IMR-90 (cell line): ENCODE measurements around the gene RHOT2. TPM values are rescaled to one million over a fixed set of nuclear protein-coding genes. Genes with fewer than 3 reads are reported as not detected.
A peak's percentile ranks its signal among the peaks of the same experiment; 100 is the strongest.

Experiments
- ATAC-seq: fragments of 200-7000 bp; cut with Tn5 transposase; 2 replicates; pipeline ENCODE4 v1.9.1; 2020; ENCODE audit warnings: low read depth, mild to moderate bottlenecking, moderate library complexity
- BruUV-seq: library from RNA; stranded (reverse); fragments of 400-500 nt; replicated peaks from 2 replicates; lab custom pipeline; 2021; lab: Mats Ljungman, UMichigan
- CTCF ChIA-PET: fragments of 300-600 bp; formaldehyde crosslinking; extraction: SDS; loops from one replicate; lab custom pipeline; 2021; ENCODE audit warnings: antibody characterized with exemption; lab: Yijun Ruan, JAX
- POLR2A ChIA-PET: fragments of 300-600 bp; sonication (Branson Sonifier 250); formaldehyde crosslinking; loops from one replicate; lab custom pipeline; 2022; ENCODE audit warnings: antibody characterized with exemption; ENCODE audit not compliant: unreplicated experiment; lab: Charles Lee
- DNase-seq: peaks from one replicate; pipeline ENCODE4 v3.0.0; 2013
- H2AFZ ChIP-seq: replicated peaks from 2 replicates; pipeline ENCODE3; 2013; ENCODE audit warnings: low read length, mild to moderate bottlenecking; ENCODE audit not compliant: poor library complexity
- H2AK5ac ChIP-seq: 2 replicates; pipeline ENCODE4 v1.6.1; 2013; ENCODE audit warnings: low read depth, low read length, inconsistent platforms
- H2AK9ac ChIP-seq: replicated peaks from 2 replicates; pipeline ENCODE3; 2013; ENCODE audit warnings: mild to moderate bottlenecking, low read depth, low read length, moderate library complexity; ENCODE audit not compliant: poor library complexity
- H2BK120ac ChIP-seq: 2 replicates; pipeline ENCODE4 v1.6.1; 2013; ENCODE audit warnings: low read depth, low read length, inconsistent platforms
- H2BK15ac ChIP-seq: 3 replicates; pipeline ENCODE4 v1.6.1; 2013; ENCODE audit warnings: low read depth, low read length, inconsistent platforms
- H2BK20ac ChIP-seq: 2 replicates; pipeline ENCODE4 v1.6.1; 2013; ENCODE audit warnings: low read depth, mild to moderate bottlenecking, inconsistent platforms, low read length, moderate library complexity
- H2BK5ac ChIP-seq: 2 replicates; pipeline ENCODE4 v1.6.1; 2013; ENCODE audit warnings: mild to moderate bottlenecking, low read depth, low read length, inconsistent platforms; ENCODE audit not compliant: poor library complexity, severe bottlenecking
- H3K14ac ChIP-seq: replicated peaks from 2 replicates; pipeline ENCODE4 v1.6.1; 2013; ENCODE audit warnings: low read depth, low read length, inconsistent platforms
- H3K18ac ChIP-seq: 2 replicates; pipeline ENCODE4 v1.6.1; 2013; ENCODE audit warnings: low read depth, low read length, control low read depth
- H3K23ac ChIP-seq: 2 replicates; pipeline ENCODE4 v1.6.1; 2013; ENCODE audit warnings: low read depth, low read length, inconsistent platforms
- H3K27ac ChIP-seq: 2 replicates; pipeline ENCODE4 v1.5.1; 2013; ENCODE audit warnings: mild to moderate bottlenecking, control low read depth, low read length; ENCODE audit not compliant: insufficient read depth
- H3K27me3 ChIP-seq: 2 replicates; pipeline ENCODE4 v1.6.1; 2013; ENCODE audit warnings: low read length; ENCODE audit not compliant: control insufficient read depth, insufficient read depth
- H3K36me3 ChIP-seq: 2 replicates; pipeline ENCODE4 v1.6.1; 2013; ENCODE audit warnings: low read length, mixed read lengths; ENCODE audit not compliant: control insufficient read depth, insufficient read depth
- H3K4ac ChIP-seq: 2 replicates; pipeline ENCODE4 v1.6.1; 2013; ENCODE audit warnings: low read depth, low read length, inconsistent platforms
- H3K4me1 ChIP-seq: 2 replicates; pipeline ENCODE4 v1.6.1; 2013; ENCODE audit warnings: low read length, mixed read lengths; ENCODE audit not compliant: control insufficient read depth, insufficient read depth
- H3K4me2 ChIP-seq: 2 replicates; pipeline ENCODE4 v1.6.1; 2013; ENCODE audit warnings: low read depth, mild to moderate bottlenecking, control low read depth, low read length, moderate library complexity
- H3K4me3 ChIP-seq: 2 replicates; pipeline ENCODE4 v1.5.1; 2013; ENCODE audit warnings: low read depth, mild to moderate bottlenecking, control low read depth, low read length, moderate library complexity; ENCODE audit not compliant: insufficient read depth
- H3K56ac ChIP-seq: 2 replicates; pipeline ENCODE4 v1.6.1; 2013; ENCODE audit warnings: low read length, inconsistent platforms; ENCODE audit not compliant: insufficient read depth; ENCODE audit errors: extremely low read depth
- H3K79me1 ChIP-seq, 2 experiments: 2 replicates each; pipeline ENCODE4 v1.6.1; 2013; ENCODE audit warnings: low read length in 2 of 2, inconsistent platforms in 1 of 2, low read depth in 1 of 2
- H3K9ac ChIP-seq: 2 replicates; pipeline ENCODE4 v1.6.1; 2013; ENCODE audit warnings: low read depth, low read length, control low read depth
- H3K9me1 ChIP-seq: 2 replicates; pipeline ENCODE4 v1.6.1; 2013; ENCODE audit warnings: low read length, inconsistent platforms; ENCODE audit not compliant: insufficient read depth
- H3K9me3 ChIP-seq: 2 replicates; pipeline ENCODE4 v1.6.1; 2013; ENCODE audit warnings: low read length; ENCODE audit not compliant: control insufficient read depth, insufficient read depth
- H4K20me1 ChIP-seq: 2 replicates; pipeline ENCODE4 v1.6.1; 2013; ENCODE audit warnings: low read length, inconsistent platforms; ENCODE audit not compliant: insufficient read depth
- H4K5ac ChIP-seq: 2 replicates; pipeline ENCODE4 v1.6.1; 2013; ENCODE audit warnings: mild to moderate bottlenecking, low read depth, low read length, control low read depth
- H4K8ac ChIP-seq, 2 experiments: 2 replicates each; pipeline ENCODE4 v1.6.1; 2013; ENCODE audit warnings: low read depth in 2 of 2, low read length in 2 of 2, control low read depth in 1 of 2, inconsistent platforms in 1 of 2
- H4K91ac ChIP-seq: 2 replicates; pipeline ENCODE4 v1.6.1; 2013; ENCODE audit warnings: low read depth, low read length, inconsistent platforms; ENCODE audit not compliant: insufficient read depth
- CEBPB ChIP-seq: IDR thresholded peaks from 2 replicates; pipeline ENCODE4 v1.6.1; 2012; ENCODE audit warnings: low read depth, low read length, improper control_type of control experiment
- ELK1 ChIP-seq: fragments of 150-350 bp; IDR thresholded peaks from 2 replicates; pipeline ENCODE4 v1.6.1; 2016; ENCODE audit warnings: low read depth, mild to moderate bottlenecking, low read length, moderate library complexity, borderline replicate concordance
- FOS ChIP-seq: fragments of 150-350 bp; IDR thresholded peaks from 2 replicates; pipeline ENCODE4 v1.6.1; 2016; ENCODE audit warnings: low read depth, low read length
- MAZ ChIP-seq: IDR thresholded peaks from 2 replicates; pipeline ENCODE4 v1.6.1; 2012; ENCODE audit warnings: low read depth, mild to moderate bottlenecking, low read length, improper control_type of control experiment, moderate library complexity, borderline replicate concordance
- RAD21 ChIP-seq: IDR thresholded peaks from 2 replicates; pipeline ENCODE4 v1.6.1; 2012; ENCODE audit warnings: low read length, improper control_type of control experiment
- RCOR1 ChIP-seq: IDR thresholded peaks from 2 replicates; pipeline ENCODE4 v1.6.1; 2012; ENCODE audit warnings: mild to moderate bottlenecking, low read length, improper control_type of control experiment; ENCODE audit not compliant: insufficient replicate concordance
- RFX5 ChIP-seq: IDR thresholded peaks from 2 replicates; pipeline ENCODE4 v1.8.0; 2012; ENCODE audit warnings: low read depth, mild to moderate bottlenecking, low read length, moderate library complexity
- USF2 ChIP-seq: fragments of 150-350 bp; IDR thresholded peaks from 2 replicates; pipeline ENCODE4 v1.6.1; 2017; ENCODE audit warnings: mild to moderate bottlenecking, antibody characterized with exemption, low read length, low read depth
- WGBS, 2 experiments: methylation state at CpG; one replicate each; pipeline versions ENCODE4 v1.1.5 to v1.1.7; 2013; ENCODE audit warnings: missing lambda C conversion rate in 2 of 2; ENCODE audit not compliant: insufficient read length in 1 of 2; ENCODE audit errors: extremely low coverage in 2 of 2; 5-methylcytosine and 5-hydroxymethylcytosine counted together
- dilution Hi-C: fragments of 300-500 bp; cut with HindIII; formaldehyde crosslinking; loops from one replicate; pipeline ENCODE4 v1.14.3; 2018; ENCODE audit warnings: low sequenced_read_pairs; ENCODE audit not compliant: unreplicated experiment
- in situ Hi-C: fragments of 300-500 bp; cut with MboI; formaldehyde crosslinking; loops from 3 replicates; pipeline ENCODE4 v1.14.3; 2019; ENCODE audit warnings: low sequenced_read_pairs, inconsistent platforms, mixed read lengths
- intact Hi-C: fragments of 100-400 bp; cut with micrococcal nuclease; formaldehyde crosslinking; loops from 2 replicates; pipeline ENCODE4 v1.10.0; 2022
- polyA plus RNA-seq, 3 experiments: library from polyadenylated mRNA; depleted of rRNA; stranded (reverse); fragments of >200 nt; gene quantifications; 2 replicates each; pipeline ENCODE4 v1.2.3, GENCODE V29; 2012; ENCODE audit warnings: low replicate concordance in 1 of 3
- total RNA-seq: library from RNA; depleted of rRNA; stranded (reverse); fragments of >200 nt; gene quantifications from 2 replicates; pipeline ENCODE4 v1.2.3, GENCODE V29; 2012

Gene RHOT2
- total and polyA plus RNA-seq, 2 of the 4 experiments (the other 2 are of a cell fraction): 20.3 to 181 TPM

- no peak for TF ChIP-seq ELK1
- no peak for TF ChIP-seq RCOR1
- no peak for TF ChIP-seq CEBPB
- TF ChIP-seq USF2: no peak
- TF ChIP-seq RFX5: no peak
- no peak for TF ChIP-seq FOS
- no peak for TF ChIP-seq RAD21
- TF ChIP-seq MAZ: no peak
- 87% methylated on average over 3 of the region's 17 CpGs; no CpG with 5 or more reads in 1 of the 2 experiments for WGBS, 2 experiments
- Histone ChIP-seq H3K4me3 (no peak overlapping the region), H2AFZ (no peak overlapping the region), H3K9ac (no peak overlapping the region), H3K27ac (peak overlapping the region; percentile 23; the same call in 1 of the 2 replicates), H3K4me2 (no peak overlapping the region), H3K18ac (no peak overlapping the region), H3K56ac (no peak overlapping the region), H4K91ac (peak overlapping the region; percentile 6; the same call in 1 of the 2 replicates), H3K9me1 (peaks cover 4% of the 10 kb centered on the region; the same call in 1 of the 2 replicates), H3K27me3 (no peaks in the 10 kb centered on the region), H2BK15ac (no peak overlapping the region), H3K4ac (no peak overlapping the region), H3K4me1 (peaks cover 15% of the 10 kb centered on the region), H2AK9ac (no peak overlapping the region), H3K36me3 (peaks cover 7% of the 10 kb centered on the region; the same call in 1 of the 2 replicates), H2BK120ac (no peak overlapping the region), H3K23ac (no peak overlapping the region), H4K5ac (peak overlapping the region; percentile 22; the same call in 1 of the 2 replicates), H3K14ac (no peak overlapping the region), H3K9me3 (no peaks in the 10 kb centered on the region), H2BK20ac (no peak overlapping the region), H2AK5ac (no peak overlapping the region), H2BK5ac (peak overlapping the region; percentile 7), H4K20me1 (peaks cover 16% of the 10 kb centered on the region), H4K8ac (no peak overlapping the region), H3K79me1 (peaks cover 9 to 61% of the 10 kb centered on the region in 2 experiments; a peak in 2 of 4 replicates)
- in situ Hi-C loops: no loop called here
- DNase-seq (no peak), ATAC-seq (no peak)
- POLR2A ChIA-PET: no interaction called here
- dilution Hi-C loops: no loop called here
- CTCF ChIA-PET: no interaction called here
- intact Hi-C loops: no loop called here
- no TSS peak for BruUV-seq
Measured at GRCh38 chr16:622920-623280, 45.0 kb upstream of the RHOT2 start.
